CD4-positive, alpha-beta T cell treated with Interleukin-17A for 1 hour (primary cell): Measurements from ENCODE around the gene KLK2.

ENCODE experiments used
- DNase-seq: peaks from one replicate; pipeline ENCODE4 v3.0.0-alpha.2; 2020

Gene KLK2

DNA sequence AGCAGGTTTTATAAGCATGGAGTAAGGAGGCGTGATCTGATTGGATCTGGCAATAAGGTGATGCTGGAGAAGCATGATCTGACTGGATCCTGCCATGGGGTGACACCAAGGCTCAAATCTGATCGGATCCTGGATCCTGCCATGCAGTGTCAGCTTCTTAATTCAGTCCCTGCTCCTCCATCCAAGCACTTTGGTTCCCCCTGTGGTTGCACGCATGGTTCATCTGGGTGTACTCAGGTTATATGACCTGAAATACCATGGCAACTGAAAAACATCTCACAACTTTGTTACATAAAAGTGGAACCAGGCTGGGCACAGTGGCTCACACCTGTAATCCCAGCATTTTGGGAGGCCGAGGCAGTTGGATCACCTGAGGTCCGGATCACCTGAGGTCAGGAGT, 55.6 kb downstream of the KLK2 start:
- no peak for DNase-seq
